GM12878 (cell line): ENCODE data around the gene ITGA11. TPM values are rescaled to one million over a fixed set of nuclear protein-coding genes. Genes with fewer than 3 reads are reported as not detected.

Source experiments
- BRCA1 ChIP-seq: IDR thresholded peaks from 2 replicates; pipeline ENCODE4 v1.6.1; 2011; ENCODE audit warnings: low read depth, low read length, improper control_type of control experiment
- CREB1 ChIP-seq: IDR thresholded peaks from 2 replicates; pipeline ENCODE4 v1.6.1; 2012; ENCODE audit warnings: low read depth, mild to moderate bottlenecking, inconsistent platforms
- CREM ChIP-seq: IDR thresholded peaks from 2 replicates; pipeline ENCODE4 v1.6.1; 2014; ENCODE audit warnings: antibody characterized with exemption, low read depth
- ESRRA ChIP-seq: IDR thresholded peaks from 2 replicates; pipeline ENCODE4 v1.6.1; 2012; ENCODE audit warnings: mild to moderate bottlenecking, low read length, improper control_type of control experiment
- ETV6 ChIP-seq, 2 experiments: fragments of 450-650 bp in 1 of 2; IDR thresholded peaks in 1 of 2; conservative IDR thresholded peaks in 1 of 2; 2 replicates each; pipeline ENCODE4 v1.6.1; 2014; ENCODE audit warnings: antibody characterized with exemption in 1 of 2, borderline replicate concordance in 1 of 2, low read depth in 1 of 2, mild to moderate bottlenecking in 1 of 2, moderate library complexity in 1 of 2
- FOXM1 ChIP-seq: IDR thresholded peaks from 2 replicates; pipeline ENCODE4 v1.6.1; 2012; ENCODE audit warnings: low read depth, mild to moderate bottlenecking, inconsistent platforms, low read length, moderate library complexity
- IRF3 ChIP-seq: fragments of 450-650 bp; IDR thresholded peaks from 2 replicates; pipeline ENCODE4 v1.6.1; 2014; ENCODE audit warnings: mild to moderate bottlenecking
- KLF5 ChIP-seq: fragments of 450-650 bp; IDR thresholded peaks from 2 replicates; pipeline ENCODE4 v1.6.1; 2014; ENCODE audit warnings: mild to moderate bottlenecking; ENCODE audit not compliant: partially characterized antibody
- MEF2B ChIP-seq: fragments of 450-650 bp; IDR thresholded peaks from 2 replicates; pipeline ENCODE4 v1.6.1; 2018; ENCODE audit warnings: mild to moderate bottlenecking, moderate library complexity; ENCODE audit not compliant: partially characterized antibody, poor library complexity, severe bottlenecking
- MYC ChIP-seq: IDR thresholded peaks from 2 replicates; pipeline ENCODE4 v1.6.1; 2011; ENCODE audit warnings: mild to moderate bottlenecking, low read length, moderate library complexity, inconsistent platforms; ENCODE audit not compliant: insufficient read depth, insufficient replicate concordance, insufficient read length, severe bottlenecking
- RFX5 ChIP-seq: IDR thresholded peaks from 2 replicates; pipeline ENCODE4 v1.6.1; 2011; ENCODE audit warnings: low read depth, low read length, improper control_type of control experiment
- SMARCA5 ChIP-seq: fragments of 450-650 bp; IDR thresholded peaks from 2 replicates; pipeline ENCODE4 v1.6.1; 2017; ENCODE audit warnings: mild to moderate bottlenecking
- STAT1 ChIP-seq: fragments of 450-650 bp; conservative IDR thresholded peaks from 2 replicates; pipeline ENCODE4 v1.6.1; 2014; ENCODE audit warnings: antibody characterized with exemption, mild to moderate bottlenecking
- WRNIP1 ChIP-seq: IDR thresholded peaks from 2 replicates; pipeline ENCODE4 v1.6.1; 2011; ENCODE audit warnings: low read depth, low read length, improper control_type of control experiment, borderline replicate concordance
- YBX1 ChIP-seq: fragments of 450-650 bp; IDR thresholded peaks from 2 replicates; pipeline ENCODE4 v1.6.1; 2016; ENCODE audit warnings: antibody characterized with exemption
- YY1 ChIP-seq: IDR thresholded peaks from 2 replicates; pipeline ENCODE4 v1.6.1; 2011; ENCODE audit warnings: low read depth, mild to moderate bottlenecking, low read length
- ZBTB11 ChIP-seq: fragments of 450-650 bp; formaldehyde crosslinking; IDR thresholded peaks from 2 replicates; pipeline ENCODE4 v1.5.0; 2022; ENCODE audit warnings: mild to moderate bottlenecking, missing genetic modification characterization
- polyA plus RNA-seq, 11 experiments: library from polyadenylated mRNA; depleted of rRNA in 4 of 11; unstranded in 6 of 11; stranded (reverse) in 5 of 11; fragments of >200 nt; fragmentation: Nextera tagmentation in 4 of 11; fragmentation: Illumina TruSeq in 1 of 11; extraction: Ambion mirVana in 4 of 11; extraction: Trizol in 1 of 11; gene quantifications; 1 replicate in 1 of 11; 2 replicates in 10 of 11; pipeline versions ENCODE4 v1.2.1 to v1.2.3, GENCODE V29; 2011 to 2016; ENCODE audit warnings: inconsistent platforms in 2 of 11, missing spikeins in 2 of 11, low read depth in 1 of 11
- total RNA-seq, 4 experiments: library from RNA; depleted of rRNA in 3 of 4; stranded (reverse); fragments of >200 nt in 3 of 4; fragmentation: Illumina TruSeq in 1 of 4; extraction: Trizol in 1 of 4; gene quantifications; 2 replicates each; pipeline versions ENCODE4 v1.2.1 to v1.2.3, GENCODE V29; 2013 to 2021
- TF ChIP-seq, protein P1 (sequence below): IDR thresholded peaks from 2 replicates; pipeline ENCODE4 v1.6.1; 2011; ENCODE audit warnings: borderline replicate concordance, low read depth, mild to moderate bottlenecking, moderate library complexity, mixed read lengths, low read length; ENCODE audit not compliant: insufficient read depth; ENCODE audit errors: extremely low read length
- TF ChIP-seq, protein P2 (sequence below): IDR thresholded peaks from 2 replicates; pipeline ENCODE4 v1.6.1; 2012; ENCODE audit warnings: low read depth, low read length, improper control_type of control experiment
- TF ChIP-seq, protein P3 (sequence below): fragments of 450-650 bp; IDR thresholded peaks from 2 replicates; pipeline ENCODE4 v1.6.1; 2017; ENCODE audit warnings: antibody characterized with exemption, mild to moderate bottlenecking, moderate library complexity

The ITGA11 gene
- total and polyA plus RNA-seq, 10 of the 15 experiments (the other 5 are each of a cell fraction or from before 2014, with no cell fraction given), result under 0.01 to 0.36 (median 0.13) TPM; not detected in 1

GRCh38 chr15:68277603-68278344, 154.2 kb downstream of the ITGA11 start, which contains the start of gene FEM1B (continued):
- TF ChIP-seq ZBTB11 (CRISPR knock-in tag), result peak; percentile 94
- TF ChIP-seq STAT1, result peak; percentile 77; the same call in 1 of the 2 replicates
- peak; percentile 38 for TF ChIP-seq YY1
- TF ChIP-seq RFX5, result no peak
- no peak for TF ChIP-seq MYC
- TF ChIP-seq WRNIP1, result no peak
- TF ChIP-seq ESRRA, result peak; percentile 99
- no peak for TF ChIP-seq BRCA1
- peak; percentile 76 for TF ChIP-seq CREM
- peak in 1 of 2 experiments; percentile 33; a peak in 1 of 4 replicates for TF ChIP-seq ETV6 (conservative IDR thresholded peaks at IDR 0.05 in 1 of 2, IDR thresholded peaks at IDR 0.05 in 1 of 2; ENCODE audit: borderline replicate concordance in 1 of 2, low read depth in 1 of 2)
- TF ChIP-seq, protein P1, sequence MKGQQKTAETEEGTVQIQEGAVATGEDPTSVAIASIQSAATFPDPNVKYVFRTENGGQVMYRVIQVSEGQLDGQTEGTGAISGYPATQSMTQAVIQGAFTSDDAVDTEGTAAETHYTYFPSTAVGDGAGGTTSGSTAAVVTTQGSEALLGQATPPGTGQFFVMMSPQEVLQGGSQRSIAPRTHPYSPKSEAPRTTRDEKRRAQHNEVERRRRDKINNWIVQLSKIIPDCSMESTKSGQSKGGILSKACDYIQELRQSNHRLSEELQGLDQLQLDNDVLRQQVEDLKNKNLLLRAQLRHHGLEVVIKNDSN, result peak; percentile 32
- TF ChIP-seq SMARCA5, result peak; percentile 94
- TF ChIP-seq MEF2B, result peak; percentile 32
- TF ChIP-seq CREB1, result peak; percentile 81
- TF ChIP-seq, protein P2, sequence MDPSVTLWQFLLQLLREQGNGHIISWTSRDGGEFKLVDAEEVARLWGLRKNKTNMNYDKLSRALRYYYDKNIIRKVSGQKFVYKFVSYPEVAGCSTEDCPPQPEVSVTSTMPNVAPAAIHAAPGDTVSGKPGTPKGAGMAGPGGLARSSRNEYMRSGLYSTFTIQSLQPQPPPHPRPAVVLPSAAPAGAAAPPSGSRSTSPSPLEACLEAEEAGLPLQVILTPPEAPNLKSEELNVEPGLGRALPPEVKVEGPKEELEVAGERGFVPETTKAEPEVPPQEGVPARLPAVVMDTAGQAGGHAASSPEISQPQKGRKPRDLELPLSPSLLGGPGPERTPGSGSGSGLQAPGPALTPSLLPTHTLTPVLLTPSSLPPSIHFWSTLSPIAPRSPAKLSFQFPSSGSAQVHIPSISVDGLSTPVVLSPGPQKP, result peak; percentile 63
- TF ChIP-seq KLF5, result peak; percentile 74
- no peak for TF ChIP-seq YBX1
- TF ChIP-seq, protein P3, sequence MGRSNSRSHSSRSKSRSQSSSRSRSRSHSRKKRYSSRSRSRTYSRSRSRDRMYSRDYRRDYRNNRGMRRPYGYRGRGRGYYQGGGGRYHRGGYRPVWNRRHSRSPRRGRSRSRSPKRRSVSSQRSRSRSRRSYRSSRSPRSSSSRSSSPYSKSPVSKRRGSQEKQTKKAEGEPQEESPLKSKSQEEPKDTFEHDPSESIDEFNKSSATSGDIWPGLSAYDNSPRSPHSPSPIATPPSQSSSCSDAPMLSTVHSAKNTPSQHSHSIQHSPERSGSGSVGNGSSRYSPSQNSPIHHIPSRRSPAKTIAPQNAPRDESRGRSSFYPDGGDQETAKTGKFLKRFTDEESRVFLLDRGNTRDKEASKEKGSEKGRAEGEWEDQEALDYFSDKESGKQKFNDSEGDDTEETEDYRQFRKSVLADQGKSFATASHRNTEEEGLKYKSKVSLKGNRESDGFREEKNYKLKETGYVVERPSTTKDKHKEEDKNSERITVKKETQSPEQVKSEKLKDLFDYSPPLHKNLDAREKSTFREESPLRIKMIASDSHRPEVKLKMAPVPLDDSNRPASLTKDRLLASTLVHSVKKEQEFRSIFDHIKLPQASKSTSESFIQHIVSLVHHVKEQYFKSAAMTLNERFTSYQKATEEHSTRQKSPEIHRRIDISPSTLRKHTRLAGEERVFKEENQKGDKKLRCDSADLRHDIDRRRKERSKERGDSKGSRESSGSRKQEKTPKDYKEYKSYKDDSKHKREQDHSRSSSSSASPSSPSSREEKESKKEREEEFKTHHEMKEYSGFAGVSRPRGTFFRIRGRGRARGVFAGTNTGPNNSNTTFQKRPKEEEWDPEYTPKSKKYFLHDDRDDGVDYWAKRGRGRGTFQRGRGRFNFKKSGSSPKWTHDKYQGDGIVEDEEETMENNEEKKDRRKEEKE, result 0 out of 2 replicates have a peak, but pooled peaks have one; percentile 10
- TF ChIP-seq FOXM1, result no peak
- no peak for TF ChIP-seq IRF3
